Left lobe of liver (tissue), 2 donors: ENCODE results near the gene TEX51. TPM values are rescaled to one million over a fixed set of nuclear protein-coding genes. Genes with fewer than 3 reads are reported as not detected.

Experiments used
- ATAC-seq: fragments of 200-7000 bp; cut with Tn5 transposase; one replicate; pipeline ENCODE4 v1.9.1; 2020; ENCODE audit warnings: mild to moderate bottlenecking, moderate library complexity
- DNase-seq: peaks from one replicate; pipeline ENCODE4 v3.0.0-alpha.2; 2020; ENCODE audit warnings: low spot score
- total RNA-seq: library from RNA; stranded (reverse); gene quantifications from one replicate; pipeline ENCODE4 v1.2.1, GENCODE V29; 2021
- donor health status: DM: no; HTN: no; CAD: no; lungs with moderate emphysema.
- donor health status: DM: no; HTN: yes; CAD: no.

The TEX51 gene
- total RNA-seq, 1 donor from 2014 or later: not detected

GRCh38 chr2:126877861-126878565 is 20.7 kb upstream of the TEX51 start:
- DNase-seq: no peak
- no peak for ATAC-seq

- DNase-seq (peak; percentile 2), ATAC-seq (no peak)
Observed at GRCh38 chr2:126878601-126879000, 20.1 kb upstream of the TEX51 start.

GRCh38 chr2:126879348-126880298 is 19.1 kb upstream of the TEX51 start:
- DNase-seq: no peak
- ATAC-seq: no peak

GRCh38 chr2:126880324-126880723 is 18.4 kb upstream of the TEX51 start:
- ATAC-seq (no peak), DNase-seq (peak; percentile 36)

GRCh38 chr2:126880817-126881216 is 17.9 kb upstream of the TEX51 start:
- DNase-seq: no peak
- no peak for ATAC-seq

GRCh38 chr2:126881591-126881990 is 17.1 kb upstream of the TEX51 start:
- ATAC-seq (no peak), DNase-seq (peak; percentile 30)

GRCh38 chr2:126882181-126882580 is 16.5 kb upstream of the TEX51 start:
- DNase-seq: peak; percentile 14
- ATAC-seq: no peak

GRCh38 chr2:126882736-126883665 is 15.7 kb upstream of the TEX51 start:
- DNase-seq (peak; percentile 34), ATAC-seq (no peak)

GRCh38 chr2:126883666-126884040 is 15.0 kb upstream of the TEX51 start:
- DNase-seq (peak; percentile 18), ATAC-seq (no peak)

GRCh38 chr2:126884861-126885750 is 13.6 kb upstream of the TEX51 start:
- no peak for ATAC-seq
- DNase-seq: peak; percentile 34

- DNase-seq (peak; percentile 42), ATAC-seq (no peak)
Observed at GRCh38 chr2:126885751-126886210, 12.9 kb upstream of the TEX51 start.

GRCh38 chr2:126886211-126886915 is 12.3 kb upstream of the TEX51 start:
- peak; percentile 90 for ATAC-seq
- DNase-seq: peak; percentile 54

GRCh38 chr2:126886916-126887280 is 11.8 kb upstream of the TEX51 start:
- DNase-seq: peak; percentile 33

GRCh38 chr2:126887506-126887905 is 11.2 kb upstream of the TEX51 start:
- ATAC-seq (no peak), DNase-seq (peak; percentile 23)

More at GRCh38 chr2:126886916-126887280, 11.8 kb upstream of the TEX51 start:
- ATAC-seq: no peak

- DNase-seq (peak; percentile 26), ATAC-seq (no peak)
Observed at GRCh38 chr2:126888046-126888445, 10.6 kb upstream of the TEX51 start.

GRCh38 chr2:126889071-126889470 is 9.6 kb upstream of the TEX51 start:
- no peak for ATAC-seq

GRCh38 chr2:126889496-126890135 is 9.1 kb upstream of the TEX51 start:
- DNase-seq: peak; percentile 12
- no peak for ATAC-seq

More at GRCh38 chr2:126889071-126889470, 9.6 kb upstream of the TEX51 start:
- DNase-seq: peak; percentile 35

- ATAC-seq (no peak), DNase-seq (peak; percentile 21)
Observed at GRCh38 chr2:126890136-126890510, 8.6 kb upstream of the TEX51 start.
